Lower leg skin (tissue), 3 donors: Measurements from ENCODE around the gene SUFU.

Experiments used
- POLR2A ChIP-seq, 2 donors: fragments of 450-650 bp; IDR thresholded peaks; one replicate each; pipeline ENCODE4 v1.6.1; 2016 to 2017; ENCODE audit warnings: antibody characterized with exemption in 2 of 2, mild to moderate bottlenecking in 1 of 2, moderate library complexity in 1 of 2
- TF ChIP-seq, protein P1 (sequence below), 3 donors: fragments of 450-650 bp; IDR thresholded peaks; one replicate each; pipeline ENCODE4 v1.5.1; 2016; ENCODE audit warnings: antibody characterized with exemption in 3 of 3, mild to moderate bottlenecking in 3 of 3, moderate library complexity in 2 of 3

DNA sequence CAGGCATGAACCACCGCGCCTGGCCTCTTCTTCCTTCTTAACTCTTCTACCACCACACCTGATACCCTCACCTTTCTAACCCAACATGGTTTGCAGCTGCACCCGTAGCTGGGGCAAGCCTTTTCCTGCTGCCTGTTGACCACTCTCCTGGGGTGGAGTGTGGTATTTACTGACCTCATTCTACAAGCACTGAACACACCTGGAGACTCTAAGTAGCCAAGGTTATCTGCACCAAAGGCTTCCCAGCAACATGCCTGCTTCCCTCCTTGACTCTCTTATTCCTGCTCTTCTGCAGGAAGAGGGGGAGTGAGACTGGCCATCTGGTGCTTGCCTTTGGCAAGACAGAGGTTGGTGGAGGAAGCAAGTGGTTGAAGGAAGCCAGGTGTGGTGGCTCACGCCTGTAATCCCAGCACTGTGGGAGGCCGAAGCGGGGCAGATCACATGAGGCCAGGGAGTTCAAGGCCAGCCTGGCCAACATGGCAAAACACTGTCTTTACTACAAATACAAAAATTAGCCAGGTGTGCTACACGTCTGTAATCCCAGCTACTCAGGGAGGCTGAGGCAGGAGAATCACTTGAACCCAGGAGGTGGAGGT lies 11.3 kb upstream of the SUFU start:
- TF ChIP-seq, protein P1, sequence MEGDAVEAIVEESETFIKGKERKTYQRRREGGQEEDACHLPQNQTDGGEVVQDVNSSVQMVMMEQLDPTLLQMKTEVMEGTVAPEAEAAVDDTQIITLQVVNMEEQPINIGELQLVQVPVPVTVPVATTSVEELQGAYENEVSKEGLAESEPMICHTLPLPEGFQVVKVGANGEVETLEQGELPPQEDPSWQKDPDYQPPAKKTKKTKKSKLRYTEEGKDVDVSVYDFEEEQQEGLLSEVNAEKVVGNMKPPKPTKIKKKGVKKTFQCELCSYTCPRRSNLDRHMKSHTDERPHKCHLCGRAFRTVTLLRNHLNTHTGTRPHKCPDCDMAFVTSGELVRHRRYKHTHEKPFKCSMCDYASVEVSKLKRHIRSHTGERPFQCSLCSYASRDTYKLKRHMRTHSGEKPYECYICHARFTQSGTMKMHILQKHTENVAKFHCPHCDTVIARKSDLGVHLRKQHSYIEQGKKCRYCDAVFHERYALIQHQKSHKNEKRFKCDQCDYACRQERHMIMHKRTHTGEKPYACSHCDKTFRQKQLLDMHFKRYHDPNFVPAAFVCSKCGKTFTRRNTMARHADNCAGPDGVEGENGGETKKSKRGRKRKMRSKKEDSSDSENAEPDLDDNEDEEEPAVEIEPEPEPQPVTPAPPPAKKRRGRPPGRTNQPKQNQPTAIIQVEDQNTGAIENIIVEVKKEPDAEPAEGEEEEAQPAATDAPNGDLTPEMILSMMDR (IDR thresholded peaks at IDR 0.05): no peak
- TF ChIP-seq POLR2A (IDR thresholded peaks at IDR 0.05): no peak
